Stomach smooth muscle (tissue), 2 donors: ENCODE data around the gene SNAPC4.

ENCODE experiments used
- H3K27ac ChIP-seq: one replicate; pipeline ENCODE4 v1.7.0; 2013; ENCODE audit warnings: mild to moderate bottlenecking, low read length, inconsistent platforms
- H3K27me3 ChIP-seq, 2 donors: one replicate each; pipeline ENCODE4 v1.7.0; 2013; ENCODE audit warnings: low read length in 2 of 2; ENCODE audit not compliant: insufficient read depth in 2 of 2, control insufficient read depth in 1 of 2
- H3K36me3 ChIP-seq, 2 donors: one replicate each; pipeline ENCODE4 v1.7.0; 2013; ENCODE audit warnings: low read length in 2 of 2; ENCODE audit not compliant: control insufficient read depth in 2 of 2, insufficient read depth in 2 of 2
- H3K4me1 ChIP-seq: one replicate; pipeline ENCODE4 v1.7.0; 2013; ENCODE audit warnings: low read length; ENCODE audit not compliant: control insufficient read depth, insufficient read depth
- H3K4me3 ChIP-seq, 2 donors: one replicate each; pipeline ENCODE4 v1.7.0; 2013; ENCODE audit warnings: low read length in 2 of 2
- H3K9ac ChIP-seq, 2 donors: one replicate each; pipeline ENCODE4 v1.7.0; 2013; ENCODE audit warnings: low read length in 2 of 2, mild to moderate bottlenecking in 1 of 2
- H3K9me3 ChIP-seq, 2 donors: one replicate each; pipeline ENCODE4 v1.7.0; 2013; ENCODE audit warnings: low read length in 2 of 2; ENCODE audit not compliant: control insufficient read depth in 2 of 2
- donor health status: healthy.
- donor health status: Pancreatic carcinoma.

Gene SNAPC4

GRCh38 chr9:136396219-136396515 is 3.8 kb downstream of the SNAPC4 start:
- H3K36me3 ChIP-seq = peaks cover 40 to 42% of the 10 kb centered on the region in 2 donors
- H3K9ac ChIP-seq = no peak overlapping the region
- no peaks in the 10 kb centered on the region for H3K9me3 ChIP-seq
- peaks cover 23% of the 10 kb centered on the region for H3K4me1 ChIP-seq
- no peaks in the 10 kb centered on the region for H3K27me3 ChIP-seq
- no peak overlapping the region for H3K4me3 ChIP-seq
- H3K27ac ChIP-seq = no peak overlapping the region

DNA sequence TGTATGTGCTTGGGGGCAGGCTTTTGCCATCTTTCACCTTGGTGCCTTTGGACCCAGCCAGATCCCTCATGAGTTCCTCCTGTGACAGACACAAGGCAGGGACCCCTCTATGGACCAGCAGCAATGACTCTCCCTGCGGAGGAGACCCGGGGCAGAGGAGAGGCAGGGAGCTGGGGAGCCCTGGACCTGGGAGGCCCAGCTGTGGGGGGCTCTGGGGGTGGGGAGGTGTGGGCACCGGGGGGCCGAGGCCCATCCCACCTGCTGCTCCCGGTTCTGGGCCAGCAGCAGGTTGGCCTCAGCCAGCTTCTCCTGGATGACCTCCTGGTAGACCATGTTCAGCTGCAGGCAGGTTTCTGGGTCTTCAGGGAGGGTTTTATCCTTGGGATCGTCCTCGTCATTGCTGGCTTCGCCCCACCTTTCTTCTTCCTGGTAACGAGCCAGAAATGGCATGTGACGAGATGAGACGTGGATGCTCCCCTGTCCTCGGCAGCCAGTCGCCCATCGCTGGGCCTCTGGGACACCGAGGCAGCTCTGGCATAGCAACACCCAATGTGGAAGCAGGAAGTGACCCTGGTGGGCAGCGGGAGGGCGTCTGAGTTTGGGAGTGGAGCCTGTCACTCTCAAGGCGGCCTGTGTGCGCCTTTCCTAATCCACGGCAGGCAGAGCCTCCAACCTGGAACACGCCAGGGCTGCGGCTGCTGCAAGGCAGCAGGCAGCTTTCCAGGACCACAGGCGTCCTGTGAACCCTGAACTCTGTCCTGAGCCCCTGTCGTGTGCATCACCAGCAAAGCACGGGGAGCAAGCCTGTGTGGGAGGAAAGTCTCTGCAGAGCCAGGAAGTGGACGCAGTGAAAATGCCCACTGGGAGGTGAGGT is 4.4 kb downstream of the SNAPC4 start:
- Histone ChIP-seq H3K4me3 (no peak overlapping the region), H3K36me3 (peaks cover 40 to 42% of the 10 kb centered on the region in 2 donors), H3K4me1 (peaks cover 22% of the 10 kb centered on the region), H3K27me3 (no peaks in the 10 kb centered on the region), H3K9ac (no peak overlapping the region), H3K9me3 (no peaks in the 10 kb centered on the region), H3K27ac (no peak overlapping the region)

- Histone ChIP-seq H3K9ac (no peak overlapping the region), H3K36me3 (peaks cover 40 to 42% of the 10 kb centered on the region in 2 donors), H3K9me3 (no peaks in the 10 kb centered on the region), H3K4me3 (no peak overlapping the region), H3K27ac (no peak overlapping the region), H3K27me3 (no peaks in the 10 kb centered on the region), H3K4me1 (peaks cover 18% of the 10 kb centered on the region)
Observed at GRCh38 chr9:136395020-136395340, 5.0 kb downstream of the SNAPC4 start.

DNA sequence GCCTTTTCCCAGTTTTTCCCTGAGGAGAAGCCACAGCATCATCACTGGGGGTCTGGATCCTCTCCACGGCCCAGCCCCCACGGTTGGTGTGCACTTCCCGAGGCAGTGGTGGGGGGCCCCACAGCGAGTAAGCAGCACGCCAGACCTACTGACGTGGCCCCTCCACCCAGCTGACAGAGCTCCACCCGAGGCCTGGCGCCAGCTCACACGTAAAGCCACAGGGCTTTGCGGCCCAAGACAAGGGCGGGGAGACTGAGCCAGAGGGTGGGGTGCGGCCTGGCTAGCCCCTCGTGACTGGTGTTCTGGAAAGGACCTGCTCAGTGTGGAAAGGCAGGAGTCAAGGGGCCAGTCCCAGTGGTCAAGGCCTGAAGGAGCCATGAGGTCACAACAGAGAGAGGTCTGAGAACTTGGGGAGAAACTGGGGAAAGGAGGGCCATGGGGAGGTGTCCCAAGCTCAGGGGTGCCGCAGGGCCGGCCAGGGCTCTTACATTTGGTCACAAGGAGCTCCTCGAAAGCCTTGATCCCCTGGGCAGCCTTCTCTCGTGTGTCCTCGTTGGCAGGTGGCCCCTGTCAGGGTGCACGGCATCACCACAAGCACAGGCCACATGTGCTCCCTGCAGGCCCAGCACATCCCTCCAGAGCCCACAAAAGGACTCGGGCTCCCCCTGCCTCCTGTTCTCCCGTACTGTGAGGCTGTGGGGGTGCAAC is 5.5 kb downstream of the SNAPC4 start:
- H3K27me3 ChIP-seq = no peaks in the 10 kb centered on the region
- H3K27ac ChIP-seq = no peak overlapping the region
- peaks cover 40 to 42% of the 10 kb centered on the region in 2 donors for H3K36me3 ChIP-seq
- no peaks in the 10 kb centered on the region for H3K9me3 ChIP-seq
- peaks cover 15% of the 10 kb centered on the region for H3K4me1 ChIP-seq
- H3K4me3 ChIP-seq = no peak overlapping the region
- no peak overlapping the region for H3K9ac ChIP-seq

DNA sequence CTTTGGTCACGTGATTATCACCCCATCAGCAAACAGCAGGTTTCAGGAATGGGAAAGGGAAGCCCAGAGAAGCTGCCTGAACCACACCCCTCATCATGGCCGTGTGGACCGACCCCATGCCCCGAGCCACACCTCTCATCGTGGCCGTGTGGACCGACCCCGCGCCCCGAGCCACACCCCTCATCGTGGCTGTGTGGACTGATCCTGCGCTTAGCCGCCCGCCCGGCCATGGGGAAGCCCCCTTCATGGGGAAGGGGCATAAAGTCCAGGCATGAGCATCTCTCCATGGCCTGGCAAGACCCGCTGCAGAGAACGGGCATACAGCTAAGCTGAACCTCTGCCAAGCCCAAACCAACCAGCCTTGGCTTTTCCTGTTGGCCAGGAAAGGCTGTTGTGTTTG is 6.4 kb downstream of the SNAPC4 start:
- Histone ChIP-seq H3K27me3 (no peaks in the 10 kb centered on the region), H3K4me3 (no peak overlapping the region), H3K36me3 (peaks cover 43 to 47% of the 10 kb centered on the region in 2 donors), H3K9me3 (no peaks in the 10 kb centered on the region), H3K27ac (no peak overlapping the region), H3K4me1 (peaks cover 5% of the 10 kb centered on the region), H3K9ac (no peak overlapping the region)

GRCh38 chr9:136392538-136393449 is 7.2 kb downstream of the SNAPC4 start:
- H3K27ac ChIP-seq = no peak overlapping the region
- no peaks in the 10 kb centered on the region for H3K4me1 ChIP-seq
- no peaks in the 10 kb centered on the region for H3K9me3 ChIP-seq
- no peak overlapping the region for H3K4me3 ChIP-seq
- no peaks in the 10 kb centered on the region for H3K27me3 ChIP-seq
- H3K36me3 ChIP-seq = peaks cover 48 to 50% of the 10 kb centered on the region in 2 donors
- no peak overlapping the region for H3K9ac ChIP-seq

- no peaks in the 10 kb centered on the region for H3K9me3 ChIP-seq
- H3K27ac ChIP-seq = no peak overlapping the region
- no peak overlapping the region for H3K4me3 ChIP-seq
- H3K27me3 ChIP-seq = no peaks in the 10 kb centered on the region
- no peaks in the 10 kb centered on the region for H3K4me1 ChIP-seq
- no peak overlapping the region for H3K9ac ChIP-seq
- peaks cover 54 to 55% of the 10 kb centered on the region in 2 donors for H3K36me3 ChIP-seq
Observed at GRCh38 chr9:136391737-136392537, 8.0 kb downstream of the SNAPC4 start.

DNA sequence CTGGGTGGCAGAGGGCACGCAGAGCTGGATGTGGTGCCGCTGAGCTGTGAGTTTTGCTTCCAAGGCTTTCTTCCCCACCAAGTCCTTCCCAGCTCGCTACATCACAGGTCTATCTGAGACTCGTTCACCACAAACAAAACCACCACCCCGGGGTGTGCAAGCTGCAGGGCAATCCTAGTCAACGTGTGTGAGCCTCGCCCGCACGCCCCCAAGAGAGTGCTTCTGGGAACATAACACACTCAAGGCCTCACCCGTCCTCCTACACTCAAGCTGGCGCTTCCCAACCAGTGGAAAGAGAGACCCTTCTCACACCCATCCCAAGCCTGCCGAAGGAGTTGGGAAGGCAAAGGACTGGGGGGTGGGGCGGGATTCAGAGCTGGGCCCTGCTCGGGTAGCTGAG is 10.6 kb downstream of the SNAPC4 start:
- Histone ChIP-seq H3K27me3 (no peaks in the 10 kb centered on the region), H3K27ac (no peak overlapping the region), H3K9ac (no peak overlapping the region), H3K4me1 (no peaks in the 10 kb centered on the region), H3K9me3 (no peaks in the 10 kb centered on the region), H3K4me3 (no peak overlapping the region), H3K36me3 (peaks cover 37 to 39% of the 10 kb centered on the region in 2 donors)

GRCh38 chr9:136387217-136387616 is 12.8 kb downstream of the SNAPC4 start:
- Histone ChIP-seq H3K27ac (no peak overlapping the region), H3K9ac (no peak overlapping the region), H3K36me3 (peaks cover 34 to 35% of the 10 kb centered on the region in 2 donors), H3K27me3 (no peaks in the 10 kb centered on the region), H3K4me1 (no peaks in the 10 kb centered on the region), H3K9me3 (no peaks in the 10 kb centered on the region), H3K4me3 (no peak overlapping the region)

- H3K36me3 ChIP-seq = peaks cover 25 to 32% of the 10 kb centered on the region in 2 donors
- no peak overlapping the region for H3K27ac ChIP-seq
- H3K9me3 ChIP-seq = no peaks in the 10 kb centered on the region
- H3K9ac ChIP-seq = no peak overlapping the region
- H3K27me3 ChIP-seq = no peaks in the 10 kb centered on the region
- H3K4me1 ChIP-seq = no peaks in the 10 kb centered on the region
- H3K4me3 ChIP-seq = no peak overlapping the region
Observed at GRCh38 chr9:136386018-136386417, 14.0 kb downstream of the SNAPC4 start.
